GM10248 (cell line): Measurements from ENCODE around the gene KLHDC3.

Experiments used
- CTCF ChIA-PET: fragments of 300-600 bp; sonication (Branson Sonifier 250); formaldehyde crosslinking; extraction: SDS; loops from one replicate; lab custom pipeline; 2021; ENCODE audit warnings: antibody characterized with exemption; lab: Yijun Ruan, JAX
- POLR2A ChIA-PET: fragments of 350-650 bp; sonication (Branson Sonifier 250); formaldehyde crosslinking; extraction: SDS; loops from one replicate; lab custom pipeline; 2020; ENCODE audit warnings: antibody characterized with exemption; lab: Yijun Ruan, JAX
- DNase-seq: peaks from one replicate; pipeline ENCODE4 v3.0.0; 2012; ENCODE audit errors: extremely low spot score
- TF ChIP-seq, protein P1 (sequence below): IDR thresholded peaks from 2 replicates; pipeline ENCODE4 v1.5.1; 2012; ENCODE audit warnings: mild to moderate bottlenecking, low read depth; ENCODE audit errors: extremely low read depth, missing control alignments, control extremely low read depth

The KLHDC3 gene

DNA sequence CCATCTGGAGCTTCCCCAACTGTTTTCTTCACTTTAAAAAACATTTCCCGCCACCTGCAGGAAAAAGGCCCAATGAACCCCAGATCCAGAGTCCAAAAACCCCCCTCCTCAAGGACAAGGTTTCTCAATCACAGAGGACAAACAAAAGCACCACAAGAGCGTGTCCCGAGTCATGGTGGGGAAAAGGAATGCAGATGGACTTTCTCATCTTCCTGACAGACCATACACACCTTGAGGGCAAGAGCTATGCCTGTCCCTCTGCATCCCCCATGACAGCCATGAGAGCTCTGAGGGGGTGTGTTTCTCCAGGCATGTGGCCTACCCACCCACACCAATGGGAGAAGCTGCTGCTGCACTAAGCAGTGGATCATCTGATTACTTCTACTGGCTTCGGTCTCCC, 44.1 kb upstream of the KLHDC3 start:
- ChIA-PET CTCF (interaction anchor here (1.8 to 1.9 kb wide), 2 partner anchors 10 to 173 kb away, joined by 4 read pairs; no protein-coding TSS in a partner anchor), POLR2A (interaction anchor here (0.9 kb wide), 1 partner anchor 14 kb away, joined by 3 read pairs; the partner anchor contains the start of gene PPP2R5D)
- DNase-seq = no peak
- TF ChIP-seq, protein P1, sequence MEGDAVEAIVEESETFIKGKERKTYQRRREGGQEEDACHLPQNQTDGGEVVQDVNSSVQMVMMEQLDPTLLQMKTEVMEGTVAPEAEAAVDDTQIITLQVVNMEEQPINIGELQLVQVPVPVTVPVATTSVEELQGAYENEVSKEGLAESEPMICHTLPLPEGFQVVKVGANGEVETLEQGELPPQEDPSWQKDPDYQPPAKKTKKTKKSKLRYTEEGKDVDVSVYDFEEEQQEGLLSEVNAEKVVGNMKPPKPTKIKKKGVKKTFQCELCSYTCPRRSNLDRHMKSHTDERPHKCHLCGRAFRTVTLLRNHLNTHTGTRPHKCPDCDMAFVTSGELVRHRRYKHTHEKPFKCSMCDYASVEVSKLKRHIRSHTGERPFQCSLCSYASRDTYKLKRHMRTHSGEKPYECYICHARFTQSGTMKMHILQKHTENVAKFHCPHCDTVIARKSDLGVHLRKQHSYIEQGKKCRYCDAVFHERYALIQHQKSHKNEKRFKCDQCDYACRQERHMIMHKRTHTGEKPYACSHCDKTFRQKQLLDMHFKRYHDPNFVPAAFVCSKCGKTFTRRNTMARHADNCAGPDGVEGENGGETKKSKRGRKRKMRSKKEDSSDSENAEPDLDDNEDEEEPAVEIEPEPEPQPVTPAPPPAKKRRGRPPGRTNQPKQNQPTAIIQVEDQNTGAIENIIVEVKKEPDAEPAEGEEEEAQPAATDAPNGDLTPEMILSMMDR = no peak

DNA sequence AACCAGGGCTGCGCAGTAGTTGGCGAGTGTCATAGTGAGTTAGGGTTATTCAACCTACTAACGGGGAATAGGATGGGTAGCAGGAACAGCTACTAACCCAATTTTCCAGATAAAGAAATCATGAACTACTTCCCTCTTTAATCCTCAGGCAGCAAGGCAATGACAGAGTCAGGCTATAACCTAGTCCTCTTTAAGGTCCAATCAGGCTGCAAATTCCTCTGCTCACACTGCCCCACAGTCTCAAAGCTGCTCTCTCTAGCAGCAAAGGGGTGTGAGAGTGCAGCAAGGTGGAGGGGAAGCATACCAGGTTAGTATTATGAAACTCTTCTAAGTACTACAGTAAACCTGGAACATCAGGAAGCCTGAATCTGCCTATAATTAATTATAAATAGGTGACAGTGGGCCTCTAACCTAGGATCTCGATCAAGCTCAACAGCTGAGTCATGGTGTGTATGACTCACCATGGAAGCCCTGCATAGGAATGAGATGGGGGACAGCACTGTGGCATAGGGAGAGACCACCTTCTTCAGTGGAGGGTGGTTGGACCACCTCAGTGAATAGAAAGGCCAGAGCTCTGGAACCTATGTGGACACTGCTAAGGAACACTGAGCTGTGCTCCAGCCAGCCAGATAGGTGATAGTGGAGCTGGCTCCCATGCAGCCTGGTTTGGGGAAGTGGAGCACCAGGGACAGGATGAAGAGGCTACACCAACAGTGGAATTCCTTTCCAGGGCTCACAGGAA, 43.0 kb upstream of the KLHDC3 start:
- CTCF ChIA-PET = interaction anchor here (1.0 to 3.3 kb wide), 5 partner anchors 7 to 173 kb away, joined by 3 to 14 read pairs (median 4); no protein-coding TSS in a partner anchor
- POLR2A ChIA-PET = no interaction called here
- DNase-seq = no peak
- TF ChIP-seq, protein P1 = no peak

DNA sequence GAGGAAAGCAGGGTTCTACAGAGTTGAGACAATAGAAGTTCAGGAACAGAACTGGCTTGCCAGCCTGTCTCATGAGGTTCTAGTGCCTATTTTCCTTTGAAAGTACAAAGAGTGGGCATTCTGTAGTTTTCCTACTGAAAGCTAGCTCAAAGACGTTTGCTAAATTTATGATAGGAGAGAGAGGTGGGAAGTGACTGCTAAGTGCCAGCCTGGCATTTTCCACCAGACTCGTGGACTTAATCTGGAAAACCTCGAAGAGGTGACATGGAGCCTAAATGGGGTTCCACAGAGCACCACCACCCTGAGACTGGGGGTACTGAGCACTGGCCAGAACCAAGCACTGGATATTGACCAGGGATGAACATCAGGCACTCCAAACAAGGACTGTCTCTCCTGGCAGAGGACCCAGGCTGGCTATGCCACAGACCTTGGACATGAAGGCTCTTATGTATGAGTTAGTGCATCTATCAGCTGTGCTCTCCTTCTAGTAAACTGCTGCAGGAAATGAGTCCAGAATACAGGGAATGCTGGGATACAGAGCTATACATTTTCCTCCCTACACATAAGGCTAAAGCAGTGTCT, 42.2 kb upstream of the KLHDC3 start:
- TF ChIP-seq, protein P1 = no peak
- ChIA-PET CTCF (interaction anchor here (0.7 to 3.3 kb wide), 5 partner anchors 8 to 245 kb away, joined by 3 to 14 read pairs (median 3); no protein-coding TSS in a partner anchor), POLR2A (no interaction called here)
- no peak for DNase-seq

DNA sequence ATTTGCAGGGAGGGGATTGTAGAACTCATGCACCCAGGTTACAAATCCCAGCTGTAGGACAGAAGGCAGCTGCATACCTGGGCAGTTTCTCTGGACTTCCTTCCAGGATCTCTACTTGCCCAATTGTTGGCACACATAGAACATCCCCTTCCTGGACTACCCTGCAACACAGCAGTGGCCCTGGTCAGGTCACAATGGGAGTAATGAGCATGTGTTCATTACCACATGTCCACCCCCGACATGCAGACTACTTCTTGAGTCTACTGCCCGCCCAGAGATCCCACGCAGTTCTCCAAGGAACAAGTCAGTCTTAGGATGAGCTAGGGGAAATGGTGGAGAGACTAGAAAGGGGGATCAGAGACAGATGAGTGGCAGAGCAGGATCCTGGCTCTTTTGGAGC, 40.1 kb upstream of the KLHDC3 start:
- DNase-seq = no peak
- TF ChIP-seq, protein P1 = no peak
- ChIA-PET CTCF (interaction anchor here (1.3 to 3.3 kb wide), 3 partner anchors 10 to 67 kb away, joined by 4 to 14 read pairs (median 5); partner anchors contain the start of gene PPP2R5D), POLR2A (no interaction called here)

DNA sequence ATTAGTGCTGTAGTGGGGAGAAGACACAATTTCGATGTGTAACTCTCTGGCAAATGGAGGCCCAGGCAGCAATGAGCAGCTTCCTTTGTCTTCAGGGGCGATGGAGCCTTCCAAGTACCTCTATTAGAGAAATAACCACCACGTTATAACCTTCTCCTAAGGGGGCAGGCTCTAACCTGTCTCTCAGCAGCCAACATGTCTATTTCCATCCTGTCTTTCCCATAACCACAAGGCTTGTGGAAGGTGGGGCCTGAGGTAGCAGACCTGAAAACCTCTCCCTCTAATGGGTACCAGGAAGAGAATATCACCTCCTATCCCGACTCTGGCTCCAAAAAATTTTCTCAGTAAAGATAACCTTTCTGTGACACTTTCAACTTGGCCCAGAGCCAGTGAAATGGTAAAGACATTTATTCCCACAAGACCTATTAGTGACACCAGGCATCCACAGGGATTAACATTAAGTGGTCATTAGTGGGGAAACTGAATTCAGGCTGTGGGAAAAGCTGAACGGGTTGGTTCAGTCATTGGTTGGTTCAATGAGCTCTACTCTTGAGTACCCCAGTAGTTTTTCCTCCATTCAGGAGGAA, 39.0 kb upstream of the KLHDC3 start:
- ChIA-PET CTCF (interaction anchor here (1.2 to 1.6 kb wide), 3 partner anchors 9 to 19 kb away, joined by 3 to 4 read pairs (median 4); partner anchors contain the start of gene PPP2R5D), POLR2A (interaction anchor here (0.6 kb wide), 1 partner anchor 9 kb away, joined by 3 read pairs; no protein-coding TSS in a partner anchor)
- TF ChIP-seq, protein P1 = no peak
- DNase-seq = no peak

DNA sequence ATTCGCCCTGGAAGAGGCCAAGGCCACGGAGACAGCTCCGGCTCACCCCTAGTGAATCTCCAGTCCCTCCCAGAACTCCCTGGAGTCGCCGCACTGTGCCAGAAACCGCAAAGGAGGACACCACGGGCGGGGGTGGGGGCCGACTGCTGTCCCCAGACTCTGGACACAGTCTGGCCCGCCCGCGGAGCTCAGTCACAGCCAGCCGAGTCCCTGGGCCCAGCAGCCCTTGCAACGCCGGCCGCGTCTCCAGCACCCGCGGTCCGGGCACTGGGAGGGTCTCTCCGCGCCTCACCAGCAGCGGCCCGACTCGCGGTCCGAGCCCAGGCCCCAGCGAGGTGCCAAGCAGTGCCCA, 35.6 kb upstream of the KLHDC3 start:
- TF ChIP-seq, protein P1 = no peak
- no peak for DNase-seq
- POLR2A ChIA-PET = interaction anchor here (0.5 to 1.1 kb wide), 5 partner anchors 34 to 648 kb away, joined by 3 to 6 read pairs (median 5); partner anchors contain the start of genes CNPY3, KLHDC3 and MEA1
- CTCF ChIA-PET = interaction anchor here (1.1 to 1.7 kb wide), 6 partner anchors 9 to 77 kb away, joined by 4 to 5 read pairs (median 4); no protein-coding TSS in a partner anchor
